AG20443 (cell line): ENCODE measurements around the gene SYT3.
A peak's percentile ranks its signal among the peaks of the same experiment; 100 is the strongest.

Source experiments
- DNase-seq: peaks from one replicate; pipeline ENCODE4 v3.0.0; 2012; ENCODE audit warnings: low spot score, mixed read lengths

Gene SYT3

GRCh38 chr19:50662651-50663481, 23.2 kb upstream of the SYT3 start:
- no peak for DNase-seq

- no peak for DNase-seq
Measured at GRCh38 chr19:50661766-50662650, 22.3 kb upstream of the SYT3 start.

GRCh38 chr19:50661023-50661422, 21.3 kb upstream of the SYT3 start:
- DNase-seq: no peak

GRCh38 chr19:50660088-50660366, 20.3 kb upstream of the SYT3 start:
- no peak for DNase-seq

DNA sequence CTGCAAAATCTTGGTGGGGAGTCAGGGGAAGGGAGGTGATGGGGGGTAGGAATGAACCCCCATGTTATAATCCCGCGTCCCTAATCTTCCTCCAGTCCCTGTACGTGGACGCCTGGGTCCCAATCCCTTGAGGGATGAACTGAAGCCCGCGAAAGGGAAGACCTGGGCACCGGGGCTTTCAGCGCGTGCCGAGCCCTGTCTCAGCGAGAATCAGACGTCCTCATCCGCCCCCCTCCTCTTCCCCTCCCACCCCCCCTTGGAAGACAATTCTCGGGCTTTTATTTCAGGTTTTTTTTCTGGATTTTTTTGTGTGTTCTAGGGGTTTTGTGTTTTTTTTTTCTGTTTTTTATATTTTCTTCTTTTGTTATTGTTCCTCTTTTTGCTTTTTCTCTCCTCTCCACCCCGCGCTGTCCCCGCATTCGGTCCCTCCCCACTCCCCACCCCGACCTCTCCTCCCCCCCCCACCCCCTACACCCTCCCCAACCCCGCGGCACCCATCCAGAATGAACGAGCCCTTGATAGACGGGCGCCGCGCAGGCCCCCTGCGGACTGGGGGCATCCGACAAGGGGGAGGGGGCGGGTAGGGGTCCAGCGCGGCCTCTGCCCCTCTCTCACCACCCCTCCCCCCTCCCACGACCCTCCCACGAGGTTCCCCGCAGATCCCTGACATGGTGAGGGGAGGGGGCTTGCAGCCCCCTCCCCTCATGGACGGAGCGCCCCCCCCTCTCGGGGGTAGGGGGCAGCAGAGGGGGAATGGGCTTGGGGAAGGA, 19.8 kb upstream of the SYT3 start:
- DNase-seq: no peak

GRCh38 chr19:50658441-50659317, 19.0 kb upstream of the SYT3 start:
- peak; percentile 98 for DNase-seq

GRCh38 chr19:50657712-50658440, 18.2 kb upstream of the SYT3 start:
- DNase-seq: peak; percentile 96

DNA sequence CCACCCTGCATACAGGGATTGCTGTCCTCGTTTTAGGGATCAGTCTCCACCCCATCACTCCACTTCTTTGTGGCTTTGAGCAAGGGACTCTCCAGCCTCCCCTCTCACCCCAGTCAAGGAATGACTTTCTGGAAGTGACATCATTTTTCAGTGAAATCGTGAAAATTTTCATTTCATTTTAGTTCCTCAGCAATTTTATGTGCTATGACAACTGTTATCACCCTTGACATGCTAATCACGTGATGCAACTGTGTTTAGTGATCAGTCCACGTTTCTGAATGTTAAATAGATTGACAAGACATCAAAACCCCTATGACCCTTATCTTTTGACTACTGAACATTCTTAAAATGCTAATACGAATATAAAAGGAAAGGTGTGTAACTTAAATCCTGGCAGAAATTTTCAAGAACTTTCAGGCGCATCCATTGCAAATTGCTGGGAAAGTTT, 17.6 kb upstream of the SYT3 start:
- no peak for DNase-seq

DNA sequence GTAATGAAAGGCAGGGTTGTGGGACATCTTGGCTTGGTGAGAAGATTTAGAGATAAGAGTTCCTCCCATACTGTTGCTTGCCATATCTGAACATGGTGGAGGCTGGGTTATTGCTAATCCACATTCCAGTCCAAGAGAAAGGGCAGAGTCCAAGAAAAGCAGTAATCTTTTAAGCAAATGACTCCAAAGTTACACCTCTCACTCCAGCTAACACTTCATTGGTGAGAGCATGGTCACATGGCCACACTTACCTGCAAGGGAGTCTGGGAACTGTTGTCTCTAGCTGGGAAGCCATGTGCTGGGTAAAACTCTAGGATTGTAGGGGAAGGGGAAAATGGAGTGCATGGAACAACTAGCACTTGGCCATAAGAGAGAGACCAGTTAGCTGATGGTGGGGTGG, 15.2 kb upstream of the SYT3 start:
- DNase-seq: no peak

DNA sequence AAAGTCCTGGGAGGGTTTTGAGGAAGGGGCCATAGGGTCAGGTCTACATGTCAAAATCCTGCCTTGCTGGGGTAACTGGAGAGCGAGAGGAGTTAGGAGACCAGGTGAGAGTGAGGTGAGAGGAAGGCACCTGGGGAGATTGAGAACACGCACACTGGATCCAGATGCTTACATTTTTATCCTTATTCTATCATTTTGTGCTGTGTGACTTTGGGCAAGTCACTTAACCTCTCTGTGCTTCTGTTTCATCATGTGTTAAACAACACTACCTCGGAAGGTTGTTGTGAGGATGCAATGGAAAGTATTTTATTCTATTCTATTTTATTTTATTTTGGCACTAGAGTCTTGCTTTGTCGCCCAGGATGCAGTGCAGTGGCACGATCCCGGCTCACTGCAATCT, 13.0 kb upstream of the SYT3 start:
- no peak for DNase-seq

- DNase-seq: no peak
Measured at GRCh38 chr19:50651174-50651573, 11.5 kb upstream of the SYT3 start.

- DNase-seq: no peak
Measured at GRCh38 chr19:50649433-50650391, 10.0 kb upstream of the SYT3 start, which contains the start of gene C19orf81. C19orf81 (plus strand) TSS chr19:50649445; CDS start chr19:50649445, 0 bp downstream.

DNA sequence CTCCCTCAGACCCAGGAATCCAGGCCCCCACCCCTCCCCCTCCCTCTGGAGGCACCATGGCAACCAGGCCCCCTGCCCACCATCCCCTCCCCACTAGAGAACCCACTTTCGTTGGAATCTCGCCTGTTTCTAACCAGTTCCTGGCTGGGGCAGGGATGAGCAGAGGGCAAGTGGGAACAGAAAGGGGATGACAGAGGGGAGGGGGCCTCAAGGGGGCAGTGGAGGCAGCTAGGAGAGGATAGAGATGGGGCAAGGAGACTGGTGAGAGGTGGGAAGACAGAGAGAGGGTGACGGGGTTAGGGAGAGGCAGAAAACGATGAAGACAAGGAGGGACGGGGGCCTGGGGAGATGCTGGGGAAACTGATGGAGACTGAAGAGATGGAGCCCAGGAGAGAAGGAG, 9.0 kb upstream of the SYT3 start:
- DNase-seq: no peak

GRCh38 chr19:50647879-50648615, 8.4 kb upstream of the SYT3 start:
- no peak for DNase-seq

GRCh38 chr19:50646074-50646807, 6.6 kb upstream of the SYT3 start:
- DNase-seq: peak; percentile 77

- DNase-seq: no peak
Measured at GRCh38 chr19:50645107-50645506, 5.4 kb upstream of the SYT3 start.

GRCh38 chr19:50644315-50644915, 4.7 kb upstream of the SYT3 start:
- no peak for DNase-seq

DNA sequence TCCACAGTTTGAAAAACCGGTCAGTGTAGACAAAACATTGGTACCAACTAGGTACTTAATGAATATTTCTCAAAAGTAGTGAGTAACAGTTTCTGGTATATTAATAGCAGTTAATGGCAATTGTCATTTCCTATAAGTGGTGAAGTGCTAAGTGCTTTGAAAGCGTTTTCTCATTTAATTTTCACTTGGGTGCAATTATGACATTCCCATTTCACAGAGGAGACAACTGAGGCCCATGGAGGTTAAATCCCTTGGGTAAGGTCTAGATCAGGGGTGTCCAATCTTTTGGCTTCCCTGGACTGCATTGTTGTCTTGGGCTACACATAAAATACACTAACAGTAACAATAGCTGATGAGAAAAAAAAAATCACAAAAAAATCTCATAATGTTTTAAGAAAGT, 687 bp upstream of the SYT3 start:
- no peak for DNase-seq
